ENCODE measurements around the gene TRIM10.
"Not testable (repeated sequence)": the region's sequence is repeated elsewhere in the genome, so short reads cannot be mapped to it uniquely, and the experiment has no call there.

The TRIM10 gene

GRCh38 chr6:30172681-30173080 is 11.7 kb upstream of the TRIM10 start:
- no peak for DNase-seq

GRCh38 chr6:30171677-30172471 is 10.9 kb upstream of the TRIM10 start:
- no peak for DNase-seq

GRCh38 chr6:30169658-30170614 is 8.9 kb upstream of the TRIM10 start:
- peak in 1 of 58 donors; percentile 3 for DNase-seq

GRCh38 chr6:30168741-30169140 is 7.7 kb upstream of the TRIM10 start:
- no peak for DNase-seq

- DNase-seq, result no peak
Measured at GRCh38 chr6:30167101-30167500, 6.1 kb upstream of the TRIM10 start.

- DNase-seq, result not testable (repeated sequence)
Measured at GRCh38 chr6:30165238-30165637, 4.2 kb upstream of the TRIM10 start.

GRCh38 chr6:30164714-30165113 is 3.7 kb upstream of the TRIM10 start:
- no peak for DNase-seq

- no peak for DNase-seq
Measured at GRCh38 chr6:30163918-30164654, 3.1 kb upstream of the TRIM10 start.

GRCh38 chr6:30163090-30163917 is 2.3 kb upstream of the TRIM10 start, which contains the start of gene TRIM15:
TRIM15 (plus strand) TSS chr6:30163546; CDS start chr6:30163685, 139 bp downstream.
- DNase-seq, result no peak

GRCh38 chr6:30162265-30163089 is 1.5 kb upstream of the TRIM10 start:
- DNase-seq, result no peak

GRCh38 chr6:30160008-30160784 is 815 bp downstream of the TRIM10 start:
- DNase-seq, result no peak

GRCh38 chr6:30158475-30159040 is 2.5 kb downstream of the TRIM10 start:
- peak in 15 of 58 donors; percentile 1 to 69 (median 13) for DNase-seq

GRCh38 chr6:30157999-30158398 is 3.0 kb downstream of the TRIM10 start:
- no peak for DNase-seq

GRCh38 chr6:30157581-30157980 is 3.4 kb downstream of the TRIM10 start:
- no peak for DNase-seq

- no peak for DNase-seq
Measured at GRCh38 chr6:30156774-30157173, 4.2 kb downstream of the TRIM10 start.

- no peak for DNase-seq
Measured at GRCh38 chr6:30156262-30156599, 4.8 kb downstream of the TRIM10 start.

GRCh38 chr6:30155520-30156261 is 5.3 kb downstream of the TRIM10 start:
- DNase-seq, result no peak
